ENCODE data around the gene SLIT3.

DNA sequence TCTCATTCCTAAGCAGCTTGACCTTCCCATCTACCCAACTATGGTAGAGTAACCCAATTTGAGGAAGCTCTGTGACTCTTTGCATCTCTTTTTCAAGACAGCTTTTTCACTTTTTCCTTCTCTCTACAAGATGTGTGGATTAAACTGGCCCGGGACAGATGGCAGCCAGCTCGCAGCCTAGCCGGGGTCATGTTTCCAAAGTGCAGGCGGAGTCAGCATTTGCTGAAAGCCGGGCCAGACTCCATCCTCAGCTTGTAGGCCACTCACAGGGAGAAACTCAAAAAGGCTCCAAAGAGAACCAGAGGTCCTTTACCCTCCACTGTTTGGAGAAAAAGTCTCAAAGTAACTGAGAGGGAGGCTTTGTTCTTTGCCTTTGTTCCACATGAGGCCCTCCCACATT is 435.0 kb downstream of the SLIT3 start:
- TF ChIP-seq POLR2AphosphoS5 (IDR thresholded peaks at IDR 0.05; ENCODE audit: low read depth) (no peak), EZH2 (IDR thresholded peaks at IDR 0.05; ENCODE audit: low read depth, unreplicated experiment) (no peak), CREB1 (CRISPR knock-in tag; IDR thresholded peaks at IDR 0.05; ENCODE audit: low read depth) (no peak), EZH2phosphoT487 (IDR thresholded peaks at IDR 0.05; ENCODE audit: unreplicated experiment) (no peak), ZNF331 (CRISPR knock-in tag; IDR thresholded peaks at IDR 0.05; ENCODE audit: low read depth) (no peak), ZNF114 (CRISPR knock-in tag; IDR thresholded peaks at IDR 0.05) (no peak), NANOG (IDR thresholded peaks at IDR 0.05; ENCODE audit: borderline replicate concordance) (no peak), JUNB (IDR thresholded peaks at IDR 0.05; ENCODE audit: unreplicated experiment) (no peak), STAT1 (IDR thresholded peaks at IDR 0.05; ENCODE audit: unreplicated experiment) (no peak)
- TF ChIP-seq, protein P1, sequence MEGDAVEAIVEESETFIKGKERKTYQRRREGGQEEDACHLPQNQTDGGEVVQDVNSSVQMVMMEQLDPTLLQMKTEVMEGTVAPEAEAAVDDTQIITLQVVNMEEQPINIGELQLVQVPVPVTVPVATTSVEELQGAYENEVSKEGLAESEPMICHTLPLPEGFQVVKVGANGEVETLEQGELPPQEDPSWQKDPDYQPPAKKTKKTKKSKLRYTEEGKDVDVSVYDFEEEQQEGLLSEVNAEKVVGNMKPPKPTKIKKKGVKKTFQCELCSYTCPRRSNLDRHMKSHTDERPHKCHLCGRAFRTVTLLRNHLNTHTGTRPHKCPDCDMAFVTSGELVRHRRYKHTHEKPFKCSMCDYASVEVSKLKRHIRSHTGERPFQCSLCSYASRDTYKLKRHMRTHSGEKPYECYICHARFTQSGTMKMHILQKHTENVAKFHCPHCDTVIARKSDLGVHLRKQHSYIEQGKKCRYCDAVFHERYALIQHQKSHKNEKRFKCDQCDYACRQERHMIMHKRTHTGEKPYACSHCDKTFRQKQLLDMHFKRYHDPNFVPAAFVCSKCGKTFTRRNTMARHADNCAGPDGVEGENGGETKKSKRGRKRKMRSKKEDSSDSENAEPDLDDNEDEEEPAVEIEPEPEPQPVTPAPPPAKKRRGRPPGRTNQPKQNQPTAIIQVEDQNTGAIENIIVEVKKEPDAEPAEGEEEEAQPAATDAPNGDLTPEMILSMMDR (conservative IDR thresholded peaks at IDR 0.05; ENCODE audit: low read depth in 2 of 2): no peak
- TF ChIP-seq, protein P2, sequence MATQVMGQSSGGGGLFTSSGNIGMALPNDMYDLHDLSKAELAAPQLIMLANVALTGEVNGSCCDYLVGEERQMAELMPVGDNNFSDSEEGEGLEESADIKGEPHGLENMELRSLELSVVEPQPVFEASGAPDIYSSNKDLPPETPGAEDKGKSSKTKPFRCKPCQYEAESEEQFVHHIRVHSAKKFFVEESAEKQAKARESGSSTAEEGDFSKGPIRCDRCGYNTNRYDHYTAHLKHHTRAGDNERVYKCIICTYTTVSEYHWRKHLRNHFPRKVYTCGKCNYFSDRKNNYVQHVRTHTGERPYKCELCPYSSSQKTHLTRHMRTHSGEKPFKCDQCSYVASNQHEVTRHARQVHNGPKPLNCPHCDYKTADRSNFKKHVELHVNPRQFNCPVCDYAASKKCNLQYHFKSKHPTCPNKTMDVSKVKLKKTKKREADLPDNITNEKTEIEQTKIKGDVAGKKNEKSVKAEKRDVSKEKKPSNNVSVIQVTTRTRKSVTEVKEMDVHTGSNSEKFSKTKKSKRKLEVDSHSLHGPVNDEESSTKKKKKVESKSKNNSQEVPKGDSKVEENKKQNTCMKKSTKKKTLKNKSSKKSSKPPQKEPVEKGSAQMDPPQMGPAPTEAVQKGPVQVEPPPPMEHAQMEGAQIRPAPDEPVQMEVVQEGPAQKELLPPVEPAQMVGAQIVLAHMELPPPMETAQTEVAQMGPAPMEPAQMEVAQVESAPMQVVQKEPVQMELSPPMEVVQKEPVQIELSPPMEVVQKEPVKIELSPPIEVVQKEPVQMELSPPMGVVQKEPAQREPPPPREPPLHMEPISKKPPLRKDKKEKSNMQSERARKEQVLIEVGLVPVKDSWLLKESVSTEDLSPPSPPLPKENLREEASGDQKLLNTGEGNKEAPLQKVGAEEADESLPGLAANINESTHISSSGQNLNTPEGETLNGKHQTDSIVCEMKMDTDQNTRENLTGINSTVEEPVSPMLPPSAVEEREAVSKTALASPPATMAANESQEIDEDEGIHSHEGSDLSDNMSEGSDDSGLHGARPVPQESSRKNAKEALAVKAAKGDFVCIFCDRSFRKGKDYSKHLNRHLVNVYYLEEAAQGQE (IDR thresholded peaks at IDR 0.05; ENCODE audit: unreplicated experiment): no peak
- TF ChIP-seq, protein P3, sequence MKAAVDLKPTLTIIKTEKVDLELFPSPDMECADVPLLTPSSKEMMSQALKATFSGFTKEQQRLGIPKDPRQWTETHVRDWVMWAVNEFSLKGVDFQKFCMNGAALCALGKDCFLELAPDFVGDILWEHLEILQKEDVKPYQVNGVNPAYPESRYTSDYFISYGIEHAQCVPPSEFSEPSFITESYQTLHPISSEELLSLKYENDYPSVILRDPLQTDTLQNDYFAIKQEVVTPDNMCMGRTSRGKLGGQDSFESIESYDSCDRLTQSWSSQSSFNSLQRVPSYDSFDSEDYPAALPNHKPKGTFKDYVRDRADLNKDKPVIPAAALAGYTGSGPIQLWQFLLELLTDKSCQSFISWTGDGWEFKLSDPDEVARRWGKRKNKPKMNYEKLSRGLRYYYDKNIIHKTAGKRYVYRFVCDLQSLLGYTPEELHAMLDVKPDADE (IDR thresholded peaks at IDR 0.05): no peak
- TF ChIP-seq, protein P4, sequence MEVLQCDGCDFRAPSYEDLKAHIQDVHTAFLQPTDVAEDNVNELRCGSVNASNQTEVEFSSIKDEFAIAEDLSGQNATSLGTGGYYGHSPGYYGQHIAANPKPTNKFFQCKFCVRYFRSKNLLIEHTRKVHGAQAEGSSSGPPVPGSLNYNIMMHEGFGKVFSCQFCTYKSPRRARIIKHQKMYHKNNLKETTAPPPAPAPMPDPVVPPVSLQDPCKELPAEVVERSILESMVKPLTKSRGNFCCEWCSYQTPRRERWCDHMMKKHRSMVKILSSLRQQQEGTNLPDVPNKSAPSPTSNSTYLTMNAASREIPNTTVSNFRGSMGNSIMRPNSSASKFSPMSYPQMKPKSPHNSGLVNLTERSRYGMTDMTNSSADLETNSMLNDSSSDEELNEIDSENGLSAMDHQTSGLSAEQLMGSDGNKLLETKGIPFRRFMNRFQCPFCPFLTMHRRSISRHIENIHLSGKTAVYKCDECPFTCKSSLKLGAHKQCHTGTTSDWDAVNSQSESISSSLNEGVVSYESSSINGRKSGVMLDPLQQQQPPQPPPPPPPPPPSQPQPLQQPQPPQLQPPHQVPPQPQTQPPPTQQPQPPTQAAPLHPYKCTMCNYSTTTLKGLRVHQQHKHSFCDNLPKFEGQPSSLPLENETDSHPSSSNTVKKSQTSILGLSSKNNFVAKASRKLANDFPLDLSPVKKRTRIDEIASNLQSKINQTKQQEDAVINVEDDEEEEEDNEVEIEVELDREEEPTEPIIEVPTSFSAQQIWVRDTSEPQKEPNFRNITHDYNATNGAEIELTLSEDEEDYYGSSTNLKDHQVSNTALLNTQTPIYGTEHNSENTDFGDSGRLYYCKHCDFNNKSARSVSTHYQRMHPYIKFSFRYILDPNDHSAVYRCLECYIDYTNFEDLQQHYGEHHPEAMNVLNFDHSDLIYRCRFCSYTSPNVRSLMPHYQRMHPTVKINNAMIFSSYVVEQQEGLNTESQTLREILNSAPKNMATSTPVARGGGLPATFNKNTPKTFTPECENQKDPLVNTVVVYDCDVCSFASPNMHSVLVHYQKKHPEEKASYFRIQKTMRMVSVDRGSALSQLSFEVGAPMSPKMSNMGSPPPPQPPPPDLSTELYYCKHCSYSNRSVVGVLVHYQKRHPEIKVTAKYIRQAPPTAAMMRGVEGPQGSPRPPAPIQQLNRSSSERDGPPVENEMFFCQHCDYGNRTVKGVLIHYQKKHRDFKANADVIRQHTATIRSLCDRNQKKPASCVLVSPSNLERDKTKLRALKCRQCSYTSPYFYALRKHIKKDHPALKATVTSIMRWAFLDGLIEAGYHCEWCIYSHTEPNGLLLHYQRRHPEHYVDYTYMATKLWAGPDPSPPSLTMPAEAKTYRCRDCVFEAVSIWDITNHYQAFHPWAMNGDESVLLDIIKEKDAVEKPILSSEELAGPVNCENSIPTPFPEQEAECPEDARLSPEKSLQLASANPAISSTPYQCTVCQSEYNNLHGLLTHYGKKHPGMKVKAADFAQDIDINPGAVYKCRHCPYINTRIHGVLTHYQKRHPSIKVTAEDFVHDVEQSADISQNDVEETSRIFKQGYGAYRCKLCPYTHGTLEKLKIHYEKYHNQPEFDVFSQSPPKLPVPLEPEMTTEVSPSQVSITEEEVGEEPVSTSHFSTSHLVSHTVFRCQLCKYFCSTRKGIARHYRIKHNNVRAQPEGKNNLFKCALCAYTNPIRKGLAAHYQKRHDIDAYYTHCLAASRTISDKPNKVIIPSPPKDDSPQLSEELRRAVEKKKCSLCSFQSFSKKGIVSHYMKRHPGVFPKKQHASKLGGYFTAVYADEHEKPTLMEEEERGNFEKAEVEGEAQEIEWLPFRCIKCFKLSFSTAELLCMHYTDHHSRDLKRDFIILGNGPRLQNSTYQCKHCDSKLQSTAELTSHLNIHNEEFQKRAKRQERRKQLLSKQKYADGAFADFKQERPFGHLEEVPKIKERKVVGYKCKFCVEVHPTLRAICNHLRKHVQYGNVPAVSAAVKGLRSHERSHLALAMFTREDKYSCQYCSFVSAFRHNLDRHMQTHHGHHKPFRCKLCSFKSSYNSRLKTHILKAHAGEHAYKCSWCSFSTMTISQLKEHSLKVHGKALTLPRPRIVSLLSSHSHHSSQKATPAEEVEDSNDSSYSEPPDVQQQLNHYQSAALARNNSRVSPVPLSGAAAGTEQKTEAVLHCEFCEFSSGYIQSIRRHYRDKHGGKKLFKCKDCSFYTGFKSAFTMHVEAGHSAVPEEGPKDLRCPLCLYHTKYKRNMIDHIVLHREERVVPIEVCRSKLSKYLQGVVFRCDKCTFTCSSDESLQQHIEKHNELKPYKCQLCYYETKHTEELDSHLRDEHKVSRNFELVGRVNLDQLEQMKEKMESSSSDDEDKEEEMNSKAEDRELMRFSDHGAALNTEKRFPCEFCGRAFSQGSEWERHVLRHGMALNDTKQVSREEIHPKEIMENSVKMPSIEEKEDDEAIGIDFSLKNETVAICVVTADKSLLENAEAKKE (CRISPR knock-in tag; IDR thresholded peaks at IDR 0.05): no peak

All from GM23338 (cell line).